ENCODE measurements around the gene RNF225. TPM values are rescaled to one million over a fixed set of nuclear protein-coding genes. Genes with fewer than 3 reads are reported as not detected.

Gene RNF225
- total and polyA plus RNA-seq, 2 of the 13 experiments (the other 11 are each of a cell fraction or from before 2014, with no cell fraction given), result not detected

DNA sequence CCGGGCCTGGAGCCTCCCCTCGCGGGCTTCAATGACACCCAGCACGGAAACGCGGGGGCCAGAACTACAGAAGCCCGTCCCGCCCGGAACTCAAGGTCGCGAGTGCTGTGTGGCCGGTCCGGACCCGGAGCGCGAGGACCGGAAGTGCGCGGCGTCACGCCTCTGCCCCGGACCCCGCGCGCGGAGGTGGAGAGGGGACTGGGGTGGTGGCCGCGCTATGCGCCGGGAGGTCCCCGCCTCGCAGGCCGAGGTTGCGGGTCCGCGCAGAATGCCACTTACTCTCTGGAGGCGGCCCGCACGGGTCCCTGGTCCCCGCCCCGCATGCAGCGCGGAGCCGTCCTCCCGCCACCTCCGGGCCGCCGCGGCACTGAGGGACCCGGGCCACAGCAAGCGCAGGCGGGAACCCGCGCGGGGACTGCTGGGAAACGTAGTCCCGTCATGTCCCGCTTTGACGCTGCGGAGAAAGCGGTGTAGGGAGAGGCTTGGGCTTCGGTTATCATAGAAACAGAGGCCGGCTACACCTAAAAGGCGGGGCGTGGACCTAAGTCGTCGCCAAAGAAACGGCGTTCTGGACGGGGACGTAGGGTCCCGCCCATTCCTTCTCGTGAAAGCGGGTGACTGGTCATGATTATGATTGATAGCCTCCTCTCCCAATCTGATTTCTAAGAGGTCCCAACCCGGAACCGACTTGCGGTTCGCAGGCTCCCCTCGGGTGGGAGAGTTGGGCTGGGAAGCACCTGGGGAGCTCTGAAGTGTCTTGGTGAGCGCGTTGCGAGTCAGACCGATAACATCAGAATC lies 14.6 kb upstream of the RNF225 start, which contains the start of gene ZNF837 (continued):
- TF ChIP-seq POLR2A (IDR thresholded peaks at IDR 0.05; ENCODE audit: insufficient read depth in 1 of 2, low read depth in 2 of 2, low read length in 2 of 2), result peak; percentile 76 to 79
- peak; percentile 72 for TF ChIP-seq HDAC2 (CRISPR knock-in tag; IDR thresholded peaks at IDR 0.05)
- peak; percentile 81; the same call in 1 of the 2 replicates for TF ChIP-seq SALL1 (CRISPR knock-in tag; IDR thresholded peaks at IDR 0.05)
- peak; percentile 42; the same call in 1 of the 2 replicates for TF ChIP-seq RARA (CRISPR knock-in tag; IDR thresholded peaks at IDR 0.05)
- TF ChIP-seq KDM2A (CRISPR knock-in tag; IDR thresholded peaks at IDR 0.05; ENCODE audit: borderline replicate concordance, low read depth), result peak; percentile 98
- TF ChIP-seq ERF (CRISPR knock-in tag; IDR thresholded peaks at IDR 0.05), result peak; percentile 96
- 0 out of 2 replicates have a peak, but pooled peaks have one; percentile 30 for TF ChIP-seq ZNF33B (CRISPR knock-in tag; IDR thresholded peaks at IDR 0.05)
- no peak for TF ChIP-seq TAF15 (IDR thresholded peaks at IDR 0.05; ENCODE audit: low read depth, low read length, poor library complexity, severe bottlenecking)
- TF ChIP-seq ZNF780A (CRISPR knock-in tag; IDR thresholded peaks at IDR 0.05), result no peak
- TF ChIP-seq ZFP41 (CRISPR knock-in tag; IDR thresholded peaks at IDR 0.05; ENCODE audit: borderline replicate concordance), result no peak
- TF ChIP-seq, protein P1, sequence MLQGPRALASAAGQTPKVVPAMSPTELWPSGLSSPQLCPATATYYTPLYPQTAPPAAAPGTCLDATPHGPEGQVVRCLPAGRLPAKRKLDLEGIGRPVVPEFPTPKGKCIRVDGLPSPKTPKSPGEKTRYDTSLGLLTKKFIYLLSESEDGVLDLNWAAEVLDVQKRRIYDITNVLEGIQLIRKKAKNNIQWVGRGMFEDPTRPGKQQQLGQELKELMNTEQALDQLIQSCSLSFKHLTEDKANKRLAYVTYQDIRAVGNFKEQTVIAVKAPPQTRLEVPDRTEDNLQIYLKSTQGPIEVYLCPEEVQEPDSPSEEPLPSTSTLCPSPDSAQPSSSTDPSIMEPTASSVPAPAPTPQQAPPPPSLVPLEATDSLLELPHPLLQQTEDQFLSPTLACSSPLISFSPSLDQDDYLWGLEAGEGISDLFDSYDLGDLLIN (CRISPR knock-in tag; IDR thresholded peaks at IDR 0.05; ENCODE audit: borderline replicate concordance), result peak; percentile 85; the same call in 1 of the 2 replicates
- peak; percentile 92 for TF ChIP-seq KDM3A (CRISPR knock-in tag; IDR thresholded peaks at IDR 0.05; ENCODE audit: low read depth)
- peak; percentile 94 for TF ChIP-seq ZNF225 (CRISPR knock-in tag; IDR thresholded peaks at IDR 0.05)
- TF ChIP-seq PHF20 (CRISPR knock-in tag; IDR thresholded peaks at IDR 0.05), result peak; percentile 96
- TF ChIP-seq, protein P2, sequence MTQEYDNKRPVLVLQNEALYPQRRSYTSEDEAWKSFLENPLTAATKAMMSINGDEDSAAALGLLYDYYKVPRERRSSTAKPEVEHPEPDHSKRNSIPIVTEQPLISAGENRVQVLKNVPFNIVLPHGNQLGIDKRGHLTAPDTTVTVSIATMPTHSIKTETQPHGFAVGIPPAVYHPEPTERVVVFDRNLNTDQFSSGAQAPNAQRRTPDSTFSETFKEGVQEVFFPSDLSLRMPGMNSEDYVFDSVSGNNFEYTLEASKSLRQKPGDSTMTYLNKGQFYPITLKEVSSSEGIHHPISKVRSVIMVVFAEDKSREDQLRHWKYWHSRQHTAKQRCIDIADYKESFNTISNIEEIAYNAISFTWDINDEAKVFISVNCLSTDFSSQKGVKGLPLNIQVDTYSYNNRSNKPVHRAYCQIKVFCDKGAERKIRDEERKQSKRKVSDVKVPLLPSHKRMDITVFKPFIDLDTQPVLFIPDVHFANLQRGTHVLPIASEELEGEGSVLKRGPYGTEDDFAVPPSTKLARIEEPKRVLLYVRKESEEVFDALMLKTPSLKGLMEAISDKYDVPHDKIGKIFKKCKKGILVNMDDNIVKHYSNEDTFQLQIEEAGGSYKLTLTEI (CRISPR knock-in tag; conservative IDR thresholded peaks at IDR 0.05), result no peak
- TF ChIP-seq DNMT1 (CRISPR knock-in tag; IDR thresholded peaks at IDR 0.05), result peak; percentile 94; the same call in 1 of the 2 replicates
- TF ChIP-seq ZBTB20 (CRISPR knock-in tag; IDR thresholded peaks at IDR 0.05; ENCODE audit: borderline replicate concordance, low read depth), result peak; percentile 82; the same call in 1 of the 2 replicates
- peak; percentile 85; the same call in 1 of the 2 replicates for TF ChIP-seq ZNF451 (CRISPR knock-in tag; IDR thresholded peaks at IDR 0.05)
- TF ChIP-seq ZNF446 (CRISPR knock-in tag; IDR thresholded peaks at IDR 0.05), result peak; percentile 78
- TF ChIP-seq, protein P3, sequence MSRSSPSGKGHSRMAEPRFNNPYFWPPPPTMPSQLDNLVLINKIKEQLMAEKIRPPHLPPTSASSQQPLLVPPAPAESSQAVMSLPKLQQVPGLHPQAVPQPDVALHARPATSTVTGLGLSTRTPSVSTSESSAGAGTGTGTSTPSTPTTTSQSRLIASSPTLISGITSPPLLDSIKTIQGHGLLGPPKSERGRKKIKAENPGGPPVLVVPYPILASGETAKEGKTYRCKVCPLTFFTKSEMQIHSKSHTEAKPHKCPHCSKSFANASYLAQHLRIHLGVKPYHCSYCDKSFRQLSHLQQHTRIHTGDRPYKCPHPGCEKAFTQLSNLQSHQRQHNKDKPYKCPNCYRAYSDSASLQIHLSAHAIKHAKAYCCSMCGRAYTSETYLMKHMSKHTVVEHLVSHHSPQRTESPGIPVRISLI (CRISPR knock-in tag; IDR thresholded peaks at IDR 0.05; ENCODE audit: borderline replicate concordance), result no peak
- no peak; the same call in 1 of the 2 replicates for TF ChIP-seq ZNF329 (CRISPR knock-in tag; IDR thresholded peaks at IDR 0.05; ENCODE audit: low read depth)
- no peak for TF ChIP-seq ZNF557 (CRISPR knock-in tag; IDR thresholded peaks at IDR 0.05)
- TF ChIP-seq CREM (IDR thresholded peaks at IDR 0.05), result peak; percentile 70
- no peak for TF ChIP-seq CREM (CRISPR knock-in tag; IDR thresholded peaks at IDR 0.05)
- TF ChIP-seq ZNF468 (CRISPR knock-in tag; IDR thresholded peaks at IDR 0.05), result no peak
- TF ChIP-seq SP5 (CRISPR knock-in tag; IDR thresholded peaks at IDR 0.05; ENCODE audit: borderline replicate concordance, low read depth), result peak; percentile 14; the same call in 1 of the 2 replicates
- peak; percentile 91 for TF ChIP-seq MAZ (IDR thresholded peaks at IDR 0.05; ENCODE audit: borderline replicate concordance, low read depth, low read length)
- TF ChIP-seq MAZ (CRISPR knock-in tag; IDR thresholded peaks at IDR 0.05; ENCODE audit: low read depth), result peak; percentile 89; the same call in 1 of the 2 replicates
